22Rv1 (cell line): Measurements from ENCODE around the gene KRT6B.

Source experiments
- CTCF ChIP-seq: fragments of 450-650 bp; IDR thresholded peaks from 2 replicates; pipeline ENCODE4 v1.5.1; 2017; ENCODE audit warnings: mild to moderate bottlenecking
- ZFX ChIP-seq: fragments of 450-650 bp; IDR thresholded peaks from 2 replicates; pipeline ENCODE4 v1.6.1; 2017; ENCODE audit warnings: antibody characterized with exemption, borderline replicate concordance

- no peak for TF ChIP-seq CTCF
- no peak for TF ChIP-seq ZFX
Measured at GRCh38 chr12:52494100-52494499, 42.2 kb upstream of the KRT6B start.
